DMS53 (cell line): ENCODE data around the gene ST8SIA5.

ENCODE experiments used
- DNase-seq: peaks from one replicate; lab custom pipeline; 2025; lab: John Stamatoyannopoulos, UW

The ST8SIA5 gene

DNA sequence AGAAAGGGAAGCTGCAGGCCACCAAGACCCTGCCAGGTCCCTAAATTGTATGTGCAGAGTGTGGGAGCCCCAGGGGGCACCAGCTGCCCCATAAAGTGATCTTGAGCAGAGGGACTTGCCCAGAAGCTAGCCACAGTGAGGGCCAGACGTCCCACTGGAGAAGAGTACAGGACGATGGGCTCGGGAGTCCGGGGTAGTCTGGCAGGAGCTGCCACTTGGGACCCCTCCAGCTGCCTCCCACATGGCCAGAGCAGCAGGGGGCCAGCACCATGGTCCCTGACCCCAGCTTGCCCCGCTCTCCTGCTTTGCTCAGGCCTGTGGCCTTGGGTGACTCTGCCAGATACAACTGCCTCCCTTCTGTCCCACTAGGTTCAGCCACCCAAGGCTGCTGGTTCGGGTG is 88.2 kb downstream of the ST8SIA5 start:
- DNase-seq: no peak

DNA sequence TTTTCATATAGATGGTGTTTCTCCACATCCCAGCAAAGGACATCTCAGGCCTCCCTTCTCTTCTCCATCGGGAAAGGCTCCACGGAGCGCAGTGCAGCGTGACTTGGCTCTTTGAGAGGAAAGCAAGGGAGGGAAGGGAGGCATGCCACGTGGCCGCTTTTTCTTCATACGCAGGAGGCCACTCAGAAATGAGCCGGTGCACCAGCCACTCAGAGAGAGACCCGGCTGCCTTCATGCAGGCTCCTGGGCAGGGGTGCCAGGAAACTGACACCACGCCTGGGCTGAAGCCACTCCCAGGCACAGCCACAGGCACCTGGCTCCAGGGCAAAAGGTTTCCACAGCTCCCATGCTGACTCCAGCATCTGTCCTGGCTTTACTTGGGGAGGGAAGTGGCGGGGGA is 88.7 kb downstream of the ST8SIA5 start:
- DNase-seq: no peak

DNA sequence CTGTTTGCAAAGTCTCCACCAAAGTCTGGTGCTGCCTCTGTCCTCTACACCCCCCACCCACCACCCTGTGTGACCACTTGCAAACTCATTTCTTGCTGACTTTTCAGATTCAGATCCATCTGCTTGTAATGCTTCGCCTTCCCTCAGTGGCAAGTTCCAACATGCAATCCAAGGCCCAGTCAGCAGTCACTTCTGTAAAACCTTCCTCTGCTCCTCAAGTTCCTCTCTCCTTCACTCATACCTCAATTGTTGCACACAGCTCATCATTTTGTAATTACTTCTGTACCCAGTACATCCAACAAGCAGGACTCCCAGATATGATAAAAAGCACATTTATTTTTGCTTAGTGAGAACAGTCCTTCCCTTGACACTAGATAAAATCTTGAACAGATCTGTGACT is 93.3 kb downstream of the ST8SIA5 start:
- DNase-seq: no peak

DNA sequence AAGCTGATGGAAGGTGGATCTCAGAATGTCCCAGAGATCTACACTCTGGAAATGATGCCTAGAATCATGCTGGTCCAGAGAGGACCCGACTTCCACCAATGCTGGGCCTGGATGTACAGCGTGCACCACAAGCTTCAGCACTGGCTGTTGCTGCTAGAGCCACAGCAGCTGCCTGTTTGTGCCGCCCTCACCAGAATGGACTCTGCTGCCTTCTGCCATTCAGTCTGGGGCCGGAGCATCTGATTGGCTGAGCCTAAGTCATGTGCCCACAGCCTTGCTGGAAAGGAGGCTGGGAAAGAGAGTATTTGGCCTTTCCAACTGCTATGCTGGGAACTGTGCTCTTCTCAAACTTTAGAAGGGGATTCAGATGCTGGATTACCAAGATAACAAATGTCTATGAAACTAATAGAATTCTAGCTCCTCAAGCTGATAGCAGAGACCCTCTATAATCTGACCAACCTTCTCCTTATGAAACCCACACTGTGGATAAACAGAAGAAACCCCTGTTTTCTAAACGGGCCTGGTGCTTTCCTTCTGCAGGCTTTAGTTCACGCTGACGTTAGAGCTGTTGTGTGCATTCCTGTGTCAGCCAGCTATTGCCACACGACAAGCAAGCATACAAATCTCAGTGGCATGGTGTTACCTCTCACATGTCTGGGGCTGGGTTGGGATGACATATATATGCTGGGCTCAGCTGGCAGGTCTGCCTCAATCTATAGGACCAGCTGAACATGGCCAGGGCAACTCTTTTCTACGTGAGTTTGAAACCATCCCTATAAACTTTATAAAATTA is 95.7 kb downstream of the ST8SIA5 start:
- DNase-seq: peak; percentile 51

DNA sequence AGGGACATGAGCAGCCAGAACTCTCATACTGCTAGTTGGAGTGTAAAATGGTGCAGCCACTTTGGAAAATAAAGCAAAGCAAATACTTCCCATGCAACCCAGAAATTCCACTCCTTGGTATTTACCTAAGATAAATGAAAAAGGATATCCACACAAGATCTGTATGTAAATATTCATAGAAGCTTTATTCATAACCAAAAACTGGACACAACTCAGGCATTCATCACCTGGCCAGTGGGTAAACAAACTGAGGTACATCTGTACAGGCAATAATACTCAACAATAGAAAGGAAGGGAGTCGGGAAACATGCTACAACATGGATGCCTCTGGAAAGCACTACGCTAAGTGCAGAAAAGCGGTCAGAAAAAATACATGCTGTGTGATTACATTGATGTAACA is 97.4 kb downstream of the ST8SIA5 start:
- DNase-seq: no peak

DNA sequence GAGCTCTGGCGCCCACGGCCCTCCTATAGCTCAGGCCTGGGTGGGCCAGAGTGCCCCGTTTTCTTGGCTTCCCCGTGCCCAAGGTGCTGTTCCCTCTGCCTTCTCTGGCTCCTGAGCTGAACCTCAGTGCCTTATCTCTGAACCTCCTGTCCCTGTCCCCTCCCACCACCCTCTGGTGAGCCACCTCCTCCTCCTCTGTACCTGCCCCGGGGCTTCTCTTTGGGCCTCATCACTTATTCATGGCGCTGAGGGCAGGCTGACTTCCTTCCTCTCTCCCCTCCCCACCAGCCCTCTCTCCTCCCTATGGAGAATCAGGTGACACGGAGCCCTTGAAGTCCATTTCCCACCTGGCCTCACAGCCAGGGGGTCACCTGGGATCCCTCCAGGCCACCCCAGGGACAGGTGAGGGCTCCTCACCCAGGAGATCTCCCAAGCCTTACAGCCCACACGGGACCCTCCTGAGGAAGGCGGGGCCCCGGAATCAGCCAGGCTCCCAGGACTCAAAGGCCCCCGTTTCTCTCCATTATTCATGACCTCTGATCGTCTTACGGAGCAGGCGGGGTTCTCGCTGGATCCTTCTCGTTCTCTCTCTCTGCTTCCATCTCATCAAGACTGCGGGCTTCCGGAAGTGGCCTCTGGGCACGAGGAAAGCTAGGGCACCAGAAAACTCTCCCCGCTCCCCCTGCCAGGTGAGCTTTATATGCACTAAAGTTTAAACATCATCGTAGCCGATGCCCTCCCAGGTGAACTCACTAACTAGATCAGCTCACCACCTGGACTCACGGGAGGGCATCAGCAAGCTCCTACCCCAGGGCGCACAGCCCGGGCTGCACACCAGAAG is 99.5 kb downstream of the ST8SIA5 start, which contains the start of gene LOXHD1:
Gene LOXHD1 (minus strand): TSS at position 106 of the 841 bp plus-strand sequence. CDS start 187 bp downstream, outside the sequence.
- peak; percentile 74 for DNase-seq

DNA sequence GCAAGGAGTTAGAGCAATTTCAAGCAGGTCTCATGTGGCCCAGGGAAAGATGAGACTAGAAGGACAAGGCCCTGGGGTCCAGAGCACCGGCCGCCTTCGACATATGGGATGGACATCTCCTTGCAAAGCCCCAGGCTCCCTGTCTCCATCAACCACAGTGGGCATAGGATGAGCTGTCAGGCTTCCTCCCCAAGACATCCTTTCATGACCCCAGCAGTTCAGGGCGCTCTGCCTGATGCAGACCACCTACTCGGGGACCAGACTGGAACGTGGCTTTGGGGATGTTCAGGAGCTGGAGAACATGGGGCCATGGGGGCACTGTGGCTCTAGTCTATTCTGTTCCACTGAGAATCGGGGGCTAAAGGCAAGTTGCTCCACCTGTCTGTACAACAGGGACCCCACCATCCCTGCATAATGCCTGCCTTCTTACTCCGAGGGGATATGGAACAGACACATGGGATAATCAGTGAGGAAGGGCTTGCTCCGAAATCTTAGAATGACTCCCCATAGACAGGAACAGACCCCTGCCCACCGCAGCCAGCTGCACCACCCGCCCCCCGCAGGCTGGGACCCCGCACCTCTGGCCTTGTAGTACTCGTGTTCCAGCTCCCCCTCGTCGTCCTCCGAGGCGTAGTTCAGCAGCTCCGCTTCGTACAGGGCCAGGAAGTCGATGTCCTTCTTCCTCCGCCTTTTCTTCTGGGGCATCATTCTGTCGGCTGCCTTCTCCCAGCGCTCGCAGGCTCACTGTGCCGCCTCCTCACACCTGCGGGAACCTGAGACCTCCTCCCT is 100.3 kb downstream of the ST8SIA5 start:
- no peak for DNase-seq

DNA sequence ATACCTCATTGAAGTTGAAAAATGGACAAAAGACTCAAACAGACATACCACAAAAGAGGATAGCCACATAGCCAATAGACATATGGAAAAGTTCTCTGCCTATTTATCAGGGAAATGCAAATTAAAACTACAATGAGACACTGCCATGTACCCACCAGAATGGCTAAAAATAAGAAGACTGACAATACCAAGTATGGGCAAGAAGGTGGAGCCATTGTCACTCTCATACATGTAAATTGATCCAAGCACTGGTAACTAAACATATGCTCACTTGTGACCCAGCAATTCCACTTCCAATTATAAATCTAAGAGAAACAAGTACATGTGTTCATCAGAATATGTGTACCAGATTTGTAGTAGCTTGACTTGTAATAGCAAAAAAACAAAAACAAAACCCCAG is 104.5 kb downstream of the ST8SIA5 start:
- no peak for DNase-seq

DNA sequence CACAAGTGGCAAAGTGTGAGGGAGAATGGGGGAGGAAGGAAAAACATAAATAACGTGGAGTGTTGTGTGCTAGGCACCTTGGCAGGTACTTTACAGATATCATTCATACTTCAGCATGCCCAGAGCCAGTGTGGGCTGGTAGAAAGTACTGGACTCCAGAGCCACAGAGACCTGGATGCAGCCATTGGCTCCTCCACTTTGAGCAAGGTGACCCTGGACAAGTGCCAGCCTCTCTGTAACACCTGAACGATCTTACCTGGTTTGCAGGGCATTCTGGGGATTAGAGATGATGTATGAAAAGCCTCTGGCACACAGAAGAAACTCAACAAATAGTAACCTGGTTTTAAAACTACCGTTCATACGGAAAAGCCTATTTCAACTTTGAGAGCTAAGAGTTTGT is 106.2 kb downstream of the ST8SIA5 start:
- DNase-seq: peak; percentile 33

DNA sequence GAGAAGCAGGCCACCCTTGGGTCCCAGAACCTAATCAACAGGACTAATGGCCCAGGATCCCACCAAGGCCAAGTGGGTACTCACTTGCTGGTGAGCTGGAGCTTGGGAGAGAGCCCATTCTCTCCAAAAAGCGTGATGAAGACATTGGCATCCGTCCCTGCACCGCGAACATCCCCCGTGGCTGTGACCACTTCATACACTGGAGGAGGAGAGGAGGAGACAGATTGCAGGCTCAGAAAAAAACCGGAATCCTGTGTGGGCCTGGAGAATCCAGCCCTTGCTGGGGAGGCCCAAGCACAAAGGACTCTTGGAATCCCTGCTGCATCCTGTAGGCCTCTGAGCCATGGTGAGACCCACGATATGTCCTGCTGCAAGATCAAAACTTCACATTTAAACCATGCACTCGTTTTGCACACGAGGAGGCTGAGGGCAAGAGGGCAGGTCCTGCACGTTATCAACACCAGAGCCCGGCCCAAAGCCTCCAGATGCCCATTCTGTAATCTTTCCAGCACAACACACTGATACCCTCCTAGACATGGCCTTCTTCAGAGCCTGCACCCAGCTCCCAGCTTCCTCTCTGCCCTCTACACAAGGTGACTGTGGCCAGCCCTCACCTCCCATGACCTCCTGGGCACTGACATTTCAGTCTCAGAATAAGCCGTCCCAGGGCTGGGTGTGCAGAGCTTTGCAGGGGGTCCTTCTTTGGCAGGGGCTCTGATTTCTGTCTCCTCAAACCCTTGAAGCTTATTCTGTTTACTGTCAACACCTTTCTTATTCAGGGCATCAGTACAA is 107.6 kb downstream of the ST8SIA5 start:
- no peak for DNase-seq

DNA sequence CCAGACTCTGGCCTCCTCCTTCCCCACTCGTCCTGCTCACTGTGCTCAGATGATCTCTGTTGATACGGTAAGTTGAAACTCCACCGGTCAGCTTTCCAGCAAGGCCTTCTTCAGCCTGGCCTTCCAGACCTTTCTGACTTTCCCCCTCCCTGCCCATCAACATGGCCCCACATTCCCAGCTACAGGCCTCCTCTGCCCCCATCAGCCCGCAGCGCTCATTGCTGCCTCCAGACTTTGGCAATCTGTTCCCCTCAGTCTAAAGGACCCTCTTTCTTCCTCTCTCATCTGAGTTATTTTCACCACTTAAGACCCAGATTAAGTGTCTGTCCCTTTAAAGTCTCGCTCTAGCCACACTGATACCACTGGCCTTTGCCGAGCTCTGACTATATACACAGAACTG is 110.4 kb downstream of the ST8SIA5 start:
- DNase-seq: no peak

DNA sequence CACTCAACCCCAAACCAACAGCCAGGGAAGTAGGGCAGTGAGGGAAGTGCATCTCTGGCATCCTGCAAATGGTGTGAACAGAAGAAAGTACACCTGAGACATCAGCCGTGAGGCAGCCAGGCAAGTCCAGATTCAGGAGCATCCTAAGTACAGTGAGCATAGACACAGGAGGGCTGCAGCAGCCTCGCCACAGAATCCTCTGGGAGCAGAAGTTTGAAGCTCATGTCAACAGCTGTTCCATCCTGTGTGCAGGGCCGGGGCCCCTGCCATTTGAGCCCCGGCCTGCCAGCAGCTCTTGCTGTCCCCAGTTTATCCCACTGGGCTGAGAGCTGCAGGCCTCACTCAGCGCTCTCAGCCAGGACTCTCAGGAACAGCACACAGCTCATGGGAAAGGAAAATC is 114.3 kb downstream of the ST8SIA5 start:
- no peak for DNase-seq

DNA sequence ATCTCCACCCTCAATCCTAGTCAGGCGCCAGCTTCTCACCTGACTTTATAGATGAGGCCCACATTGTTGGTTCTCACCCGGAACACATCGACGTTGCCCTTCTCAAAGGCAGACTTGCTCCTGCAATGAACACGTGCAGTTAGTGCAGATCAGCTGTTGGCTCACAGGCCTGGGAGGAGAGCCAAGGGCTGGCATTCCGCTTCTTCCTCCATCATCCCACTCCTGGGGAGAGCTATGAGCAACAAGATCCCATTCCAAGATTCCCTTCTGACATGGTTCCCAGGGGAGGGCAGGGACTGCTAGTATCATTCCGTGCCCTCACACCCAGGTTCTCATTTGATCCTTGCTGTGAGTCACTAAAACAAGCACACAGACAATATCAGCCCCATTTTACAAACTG is 114.9 kb downstream of the ST8SIA5 start:
- DNase-seq: no peak

DNA sequence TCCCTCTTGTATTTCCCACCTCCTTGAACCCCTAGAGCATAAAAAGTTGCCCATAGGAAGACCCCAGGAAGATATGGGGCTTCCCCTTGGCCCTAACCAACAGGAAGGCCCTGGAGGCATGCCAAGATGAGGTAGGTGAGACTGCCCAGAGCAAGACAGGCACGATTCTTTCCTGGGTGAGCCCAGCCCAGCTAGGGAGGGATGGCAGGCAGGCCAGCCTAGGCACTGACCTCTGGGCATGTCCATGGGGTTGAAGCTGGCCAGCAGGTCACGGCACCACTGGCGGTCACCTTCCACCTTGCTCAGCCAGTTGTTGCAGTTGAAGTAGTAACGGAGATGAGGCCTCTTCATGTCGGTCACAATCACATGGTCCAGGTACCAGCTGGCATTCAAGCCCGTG is 117.5 kb downstream of the ST8SIA5 start:
- no peak for DNase-seq

DNA sequence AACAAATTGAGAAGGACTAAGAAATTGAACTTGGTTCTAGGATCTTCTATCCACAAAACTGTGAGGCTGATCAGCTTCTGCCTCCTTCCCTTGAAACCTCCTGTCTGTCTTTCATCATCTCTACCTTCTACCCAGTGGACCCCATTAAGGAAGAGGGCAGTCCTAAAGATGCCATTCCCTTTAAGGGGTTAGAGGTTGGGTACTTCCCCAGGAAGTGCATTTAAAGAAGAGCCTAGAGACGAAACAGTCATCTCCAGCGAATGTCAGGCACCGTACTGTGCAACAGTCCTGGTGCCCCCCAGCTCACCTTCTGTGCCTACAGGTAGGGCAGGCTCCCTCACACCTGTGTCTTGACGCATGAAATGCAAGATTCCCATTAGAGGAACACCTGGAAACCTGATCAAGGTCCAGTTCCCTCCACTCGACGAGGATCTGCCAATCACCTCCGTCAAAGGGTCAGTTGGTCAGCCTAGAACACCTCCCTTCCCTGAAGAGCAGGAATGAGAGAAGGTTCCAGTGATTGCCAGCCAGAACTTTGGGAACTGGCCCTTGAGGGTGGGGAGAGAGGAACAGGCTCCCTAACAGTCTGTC is 120.7 kb downstream of the ST8SIA5 start:
- no peak for DNase-seq

DNA sequence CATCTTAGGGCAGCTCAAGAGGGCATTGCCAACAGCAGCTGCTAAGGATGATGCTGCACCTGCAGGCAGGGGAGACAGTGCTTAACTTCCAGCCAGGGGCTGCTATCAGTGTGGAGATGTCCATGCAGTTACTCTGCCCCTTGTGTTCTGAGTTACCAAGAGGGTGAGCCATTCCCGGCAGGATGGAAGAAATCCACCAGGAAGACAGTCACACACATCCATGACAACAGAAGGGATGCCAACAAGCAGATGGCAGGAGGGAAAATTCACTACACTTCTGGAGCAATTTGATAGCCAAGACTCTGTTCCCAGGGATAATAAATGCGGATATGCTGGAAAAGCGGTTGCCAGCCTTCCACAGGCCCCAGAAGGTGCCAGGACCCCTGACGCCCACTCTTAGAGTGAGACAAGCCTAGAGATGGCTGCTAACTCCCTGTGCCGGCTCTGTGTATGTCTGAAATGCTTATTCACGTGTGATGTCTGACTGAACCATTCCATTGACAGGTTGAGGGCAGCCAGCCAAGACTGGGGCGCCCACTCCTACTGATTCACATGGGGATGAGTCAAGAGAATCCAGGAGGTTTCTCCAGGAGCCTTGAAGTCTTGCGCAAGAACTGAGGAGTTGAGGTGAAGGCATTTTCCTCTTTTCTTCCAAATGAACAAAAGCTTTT is 124.3 kb downstream of the ST8SIA5 start:
- DNase-seq: no peak

DNA sequence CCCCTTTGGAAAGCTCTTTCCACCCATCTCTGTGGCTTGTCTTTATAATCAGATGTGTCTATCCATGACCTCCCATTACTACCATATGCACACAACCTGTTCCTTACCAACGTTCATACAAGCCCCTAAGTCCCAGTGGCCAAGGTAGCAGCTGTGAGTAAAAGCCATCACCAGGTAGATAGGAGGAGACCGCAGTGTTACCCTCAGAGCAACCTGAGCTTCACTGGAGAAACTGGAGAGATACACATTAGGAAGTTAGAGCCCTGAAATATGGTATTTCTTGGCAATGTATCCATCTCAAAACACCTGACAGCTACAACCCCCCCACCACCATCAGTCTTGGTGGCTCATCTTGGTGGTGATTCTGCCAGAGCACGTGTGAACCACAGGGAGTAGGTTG is 125.9 kb downstream of the ST8SIA5 start:
- no peak for DNase-seq

DNA sequence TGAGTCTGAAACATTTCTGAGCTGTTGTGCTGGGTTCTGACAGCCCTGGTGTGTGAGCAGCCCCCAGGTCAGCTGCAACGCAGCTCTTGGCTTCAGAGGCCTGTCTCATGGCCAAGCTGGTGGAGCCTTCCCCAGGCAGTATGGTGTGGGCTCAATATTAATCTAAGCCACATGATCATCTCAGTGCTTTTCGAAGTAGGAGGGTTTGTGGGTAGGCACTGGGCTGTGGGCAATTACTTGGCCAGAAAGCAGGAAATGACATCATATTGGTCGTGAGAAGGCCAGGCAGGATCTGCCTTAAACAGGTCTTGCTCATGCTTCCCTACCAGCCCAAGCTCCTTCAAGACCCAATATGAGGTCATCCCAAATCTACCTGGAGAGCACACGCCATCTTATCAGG is 126.7 kb downstream of the ST8SIA5 start:
- DNase-seq: peak; percentile 22

DNA sequence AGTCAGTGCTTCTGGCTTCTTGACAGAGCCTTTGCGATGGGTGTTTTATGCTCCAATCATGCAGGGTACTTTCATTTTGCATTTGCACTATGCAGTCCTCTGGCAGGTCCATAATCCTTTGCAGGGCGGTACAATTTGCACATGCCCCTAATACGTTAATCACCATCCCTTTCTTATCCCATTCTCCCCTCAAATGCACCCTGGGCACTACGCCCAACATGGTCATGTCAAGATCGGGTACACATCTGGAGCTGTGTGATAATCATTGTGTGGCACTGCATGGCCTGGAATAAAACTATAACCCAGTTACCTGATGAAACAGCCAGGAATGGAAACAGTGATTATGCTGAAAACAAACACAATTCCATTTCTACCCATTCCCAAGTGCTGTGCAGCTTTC is 127.5 kb downstream of the ST8SIA5 start:
- no peak for DNase-seq

DNA sequence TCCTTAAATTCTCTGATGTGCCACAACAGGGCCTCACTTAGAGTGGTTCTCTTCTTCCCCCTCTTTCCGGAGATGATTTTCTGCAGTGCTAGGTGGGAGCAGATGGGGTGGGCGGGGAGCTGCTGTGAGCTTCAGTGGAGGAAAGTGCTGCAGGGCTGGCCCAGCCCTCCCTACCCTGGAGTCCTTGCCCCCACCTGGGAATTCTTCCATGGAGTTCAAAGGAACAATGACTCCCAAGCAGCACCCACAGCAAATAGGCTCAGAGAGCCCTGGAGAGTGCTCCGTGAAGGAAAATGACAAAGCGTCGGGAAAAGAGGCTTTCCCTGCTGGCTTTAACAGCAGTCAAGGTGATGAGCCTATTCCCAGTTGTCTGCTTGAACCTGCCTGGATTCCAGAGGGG is 128.6 kb downstream of the ST8SIA5 start:
- DNase-seq: no peak

DNA sequence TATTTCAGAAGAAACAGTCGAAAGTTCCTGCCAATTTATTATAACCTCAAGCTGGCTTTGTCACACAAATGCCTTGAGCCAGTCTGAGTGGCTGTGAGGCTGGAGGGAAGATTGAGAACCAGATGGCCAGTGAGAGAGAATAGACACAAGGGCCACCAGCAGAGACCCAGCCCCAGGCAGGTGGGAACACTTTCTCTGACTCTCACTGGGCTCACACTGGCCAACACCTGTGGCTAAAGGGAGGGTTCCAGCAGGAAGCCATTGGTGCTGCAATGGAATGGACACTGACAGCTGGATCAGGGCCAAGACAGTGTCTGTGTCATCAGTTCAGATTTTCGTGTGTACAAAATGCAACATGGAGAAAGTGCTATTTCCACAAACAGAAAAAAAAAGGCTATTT is 129.7 kb downstream of the ST8SIA5 start:
- no peak for DNase-seq
